Endothelial cell of umbilical vein (primary cell): Measurements from ENCODE around the gene ENKD1. TPM values are rescaled to one million over a fixed set of nuclear protein-coding genes. Genes with fewer than 3 reads are reported as not detected.

Experiments
- BruUV-seq: library from RNA; stranded (reverse); fragments of 400-500 nt; replicated peaks from 2 replicates; lab custom pipeline; 2021; lab: Mats Ljungman, UMichigan
- CTCF ChIA-PET: fragments of 300-600, 350-600 bp; sonication (Branson Sonifier 250); formaldehyde crosslinking; loops from one replicate; lab custom pipeline; 2021; ENCODE audit warnings: antibody characterized with exemption, inconsistent platforms; lab: Charles Lee
- POLR2A ChIA-PET: fragments of 300-600, 350-600 bp; sonication (Branson Sonifier 250); formaldehyde crosslinking; loops from one replicate; lab custom pipeline; 2021; ENCODE audit warnings: antibody characterized with exemption, inconsistent platforms; lab: Charles Lee
- DNase-seq: peaks from one replicate; pipeline ENCODE4 v3.0.0-alpha.2; 2011; ENCODE audit warnings: low read depth, low spot score
- FAIRE-seq: peaks from 2 replicates; lab custom pipeline; 2011; peaks lifted over from hg19 to GRCh38; lab: Jason Lieb, UNC
- H2AFZ ChIP-seq: 2 replicates; pipeline ENCODE4 v1.6.0; 2012; ENCODE audit warnings: low read depth, low read length, control low read depth, inconsistent platforms
- H3K27ac ChIP-seq: 2 replicates; pipeline ENCODE4 v1.5.1; 2011; ENCODE audit warnings: low read depth, mild to moderate bottlenecking, control low read depth, low read length, moderate library complexity; ENCODE audit not compliant: insufficient read depth
- H3K27me3 ChIP-seq, 2 experiments: 2 replicates each; pipeline versions ENCODE4 v1.6.0 to v1.6.1; 2011; ENCODE audit warnings: low read length in 2 of 2, mixed read lengths in 1 of 2; ENCODE audit not compliant: control insufficient read depth in 2 of 2, insufficient read depth in 2 of 2
- H3K36me3 ChIP-seq, 2 experiments: 2 replicates in 1 of 2; 3 replicates in 1 of 2; pipeline ENCODE4 v1.5.1; 2011; ENCODE audit warnings: low read length in 2 of 2, mild to moderate bottlenecking in 1 of 2, moderate library complexity in 1 of 2; ENCODE audit not compliant: control insufficient read depth in 2 of 2, insufficient read depth in 2 of 2; ENCODE audit errors: extremely low read depth in 1 of 2
- H3K4me1 ChIP-seq: 3 replicates; pipeline ENCODE4 v1.5.1; 2011; ENCODE audit warnings: mild to moderate bottlenecking, low read length; ENCODE audit not compliant: control insufficient read depth, insufficient read depth; ENCODE audit errors: extremely low read depth
- H3K4me2 ChIP-seq: 2 replicates; pipeline ENCODE4 v1.6.1; 2011; ENCODE audit warnings: low read length, control low read depth, mixed read lengths; ENCODE audit not compliant: insufficient read depth
- H3K4me3 ChIP-seq, 3 experiments: fragments of 200-600 bp in 1 of 3; sonication (generic), shearing (Covaris generic) in 1 of 3; replicated peaks in 1 of 3; 2 replicates each; pipeline ENCODE4 v1.5.1; 2011 to 2016; ENCODE audit warnings: control low read depth in 3 of 3, low read length in 3 of 3, mild to moderate bottlenecking in 2 of 3, inconsistent platforms in 1 of 3, low read depth in 1 of 3, moderate library complexity in 1 of 3; ENCODE audit not compliant: insufficient read depth in 1 of 3
- H3K79me2 ChIP-seq: 2 replicates; pipeline ENCODE4 v1.6.0; 2012; ENCODE audit warnings: low read length, inconsistent platforms; ENCODE audit not compliant: control insufficient read depth, insufficient read depth
- H3K9ac ChIP-seq: replicated peaks from 2 replicates; pipeline ENCODE3; 2011; ENCODE audit warnings: low read length, control low read depth; ENCODE audit not compliant: insufficient read depth; ENCODE audit errors: extremely low read depth
- H3K9me1 ChIP-seq: replicated peaks from 3 replicates; pipeline ENCODE4 v1.6.0; 2011; ENCODE audit warnings: mild to moderate bottlenecking, low read length; ENCODE audit not compliant: control insufficient read depth, insufficient read depth; ENCODE audit errors: extremely low read depth
- H3K9me3 ChIP-seq: replicated peaks from 2 replicates; pipeline ENCODE4 v1.5.1; 2012; ENCODE audit warnings: low read length, inconsistent platforms; ENCODE audit not compliant: control insufficient read depth, insufficient read depth
- H4K20me1 ChIP-seq: replicated peaks from 2 replicates; pipeline ENCODE3; 2011; ENCODE audit warnings: mild to moderate bottlenecking, low read length; ENCODE audit not compliant: control insufficient read depth, insufficient read depth; ENCODE audit errors: extremely low read depth
- CTCF ChIP-seq, 2 donors: IDR thresholded peaks; 1 replicate in 1 of 2; 2 replicates in 1 of 2; pipeline ENCODE4 v1.5.1; 2011; ENCODE audit warnings: low read length in 2 of 2, mild to moderate bottlenecking in 2 of 2, moderate library complexity in 2 of 2, control low read depth in 1 of 2, inconsistent platforms in 1 of 2, low read depth in 1 of 2; ENCODE audit not compliant: insufficient read depth in 1 of 2; ENCODE audit errors: extremely low read depth in 1 of 2
- EZH2 ChIP-seq: IDR thresholded peaks from 2 replicates; pipeline ENCODE4 v1.6.1; 2012; ENCODE audit warnings: borderline replicate concordance, low read depth, mild to moderate bottlenecking, moderate library complexity, low read length, inconsistent platforms; ENCODE audit not compliant: severe bottlenecking
- FOS ChIP-seq: IDR thresholded peaks from 2 replicates; pipeline ENCODE4 v1.6.1; 2011; ENCODE audit warnings: mild to moderate bottlenecking, low read length, moderate library complexity, borderline replicate concordance; ENCODE audit not compliant: insufficient read depth
- GATA2 ChIP-seq: IDR thresholded peaks from 2 replicates; pipeline ENCODE4 v1.7.0; 2011; ENCODE audit warnings: low read depth, mild to moderate bottlenecking, moderate library complexity, mixed read lengths, low read length; ENCODE audit not compliant: insufficient read length, insufficient read depth
- JUN ChIP-seq: IDR thresholded peaks from 2 replicates; pipeline ENCODE4 v1.6.1; 2011; ENCODE audit warnings: borderline replicate concordance, low read depth; ENCODE audit not compliant: insufficient read length, insufficient read depth
- MAX ChIP-seq: IDR thresholded peaks from 2 replicates; pipeline ENCODE4 v1.6.1; 2011; ENCODE audit not compliant: insufficient read depth, insufficient read length
- MYC ChIP-seq: IDR thresholded peaks from one replicate; pipeline ENCODE4 v1.6.1; 2011; ENCODE audit warnings: mild to moderate bottlenecking, low read depth, low read length
- POLR2A ChIP-seq: IDR thresholded peaks from 2 replicates; pipeline ENCODE4 v1.6.1; 2012; ENCODE audit warnings: low read depth, mild to moderate bottlenecking, control low read depth, low read length
- POLR2AphosphoS5 ChIP-seq: IDR thresholded peaks from 2 replicates; pipeline ENCODE4 v1.6.1; 2012; ENCODE audit warnings: low read depth, mild to moderate bottlenecking, control low read depth, low read length, moderate library complexity; ENCODE audit not compliant: insufficient read depth
- dilution Hi-C: fragments of 300-500 bp; cut with MboI; formaldehyde crosslinking; loops from one replicate; pipeline ENCODE4 v1.15.0; 2019; ENCODE audit warnings: low sequenced_read_pairs; ENCODE audit not compliant: extremely low pct_ligation_motif_present
- intact Hi-C: fragments of 100-400 bp; cut with micrococcal nuclease; formaldehyde crosslinking; loops from one replicate; pipeline ENCODE4 v1.10.0; 2022
- polyA plus RNA-seq, 4 experiments: library from polyadenylated mRNA; depleted of rRNA in 3 of 4; stranded (reverse) in 3 of 4; unstranded in 1 of 4; fragments of >200 nt; gene quantifications; 2 replicates each; pipeline versions ENCODE4 v1.2.1 to v1.2.3, GENCODE V29; 2011 to 2012; ENCODE audit warnings: missing spikeins in 1 of 4
- total RNA-seq: library from RNA; stranded (reverse); gene quantifications from 2 replicates; pipeline ENCODE4 v1.2.3, GENCODE V29; 2021

The ENKD1 gene
- total and polyA plus RNA-seq, 2 donors (not counting 3 experiments of a cell fraction or from before 2014, with no cell fraction given) = 16.7 to 17.3 TPM

DNA sequence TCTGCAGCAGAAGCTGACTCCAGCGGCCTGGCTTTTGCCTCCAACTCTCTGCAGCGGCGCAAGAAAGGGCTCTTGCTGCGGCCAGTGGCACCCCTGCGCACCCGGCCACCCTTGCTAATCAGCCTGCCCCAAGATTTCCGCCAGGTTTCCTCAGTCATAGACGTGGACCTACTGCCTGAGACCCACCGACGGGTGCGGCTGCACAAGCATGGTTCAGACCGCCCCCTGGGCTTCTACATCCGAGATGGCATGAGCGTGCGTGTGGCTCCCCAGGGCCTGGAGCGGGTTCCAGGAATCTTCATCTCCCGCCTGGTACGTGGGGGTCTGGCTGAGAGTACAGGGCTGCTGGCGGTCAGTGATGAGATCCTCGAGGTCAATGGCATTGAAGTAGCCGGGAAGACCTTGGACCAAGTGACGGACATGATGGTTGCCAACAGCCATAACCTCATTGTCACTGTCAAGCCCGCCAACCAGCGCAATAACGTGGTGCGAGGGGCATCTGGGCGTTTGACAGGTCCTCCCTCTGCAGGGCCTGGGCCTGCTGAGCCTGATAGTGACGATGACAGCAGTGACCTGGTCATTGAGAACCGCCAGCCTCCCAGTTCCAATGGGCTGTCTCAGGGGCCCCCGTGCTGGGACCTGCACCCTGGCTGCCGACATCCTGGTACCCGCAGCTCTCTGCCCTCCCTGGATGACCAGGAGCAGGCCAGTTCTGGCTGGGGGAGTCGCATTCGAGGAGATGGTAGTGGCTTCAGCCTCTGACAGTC is 4.5 kb downstream of the ENKD1 start:
- no peak overlapping the region for H3K9ac ChIP-seq
- ChIA-PET CTCF (interaction anchor here (1.1 to 12.7 kb wide), 2 partner anchors 11 to 141 kb away, joined by 4 to 163 read pairs; no protein-coding TSS in a partner anchor), POLR2A (no interaction called here)
- dilution Hi-C loops (no loop called here), intact Hi-C loops (loop anchor here (2.0 kb wide), 1 partner anchor 123 kb away; no protein-coding TSS in a partner anchor)
- DNase-seq = no peak
- BruUV-seq = no TSS peak
- H3K4me3 ChIP-seq = no peak overlapping the region
- H3K27ac ChIP-seq = no peak overlapping the region
- no peak for TF ChIP-seq MYC
- TF ChIP-seq FOS = no peak
- no peak for TF ChIP-seq MAX
- TF ChIP-seq GATA2 = no peak
- no peak for TF ChIP-seq CTCF (IDR thresholded peaks at IDR 0.05; ENCODE audit: extremely low read depth in 1 of 2, insufficient read depth in 1 of 2, low read depth in 1 of 2, low read length in 2 of 2)
- TF ChIP-seq POLR2A = no peak
- TF ChIP-seq POLR2AphosphoS5 = no peak
- no peak for TF ChIP-seq EZH2
- TF ChIP-seq JUN = no peak
- no peaks in the 10 kb centered on the region for H3K27me3 ChIP-seq
- FAIRE-seq = no peak
- no peaks in the 10 kb centered on the region for H3K9me1 ChIP-seq
- H3K79me2 ChIP-seq = no peaks in the 10 kb centered on the region
- peaks cover 18% of the 10 kb centered on the region for H3K4me1 ChIP-seq
- no peak overlapping the region for H2AFZ ChIP-seq
- no peaks in the 10 kb centered on the region for H3K9me3 ChIP-seq
- no peaks in the 10 kb centered on the region for H4K20me1 ChIP-seq
- no peak overlapping the region for H3K4me2 ChIP-seq
- peaks cover 0 to 6% of the 10 kb centered on the region in 2 experiments for H3K36me3 ChIP-seq
